HEK293 (cell line): Measurements from ENCODE around the gene PEAR1.
A peak's percentile ranks its signal among the peaks of the same experiment; 100 is the strongest.

Experiments
- CTCF ChIA-PET: fragments of 350-600 bp; formaldehyde crosslinking; extraction: SDS; loops from one replicate; lab custom pipeline; 2021; ENCODE audit warnings: antibody characterized with exemption; lab: Yijun Ruan, JAX
- POLR2A ChIA-PET: fragments of 300-600 bp; formaldehyde crosslinking; extraction: SDS; loops from one replicate; lab custom pipeline; 2020; ENCODE audit warnings: antibody characterized with exemption, inconsistent platforms; lab: Yijun Ruan, JAX
- H3K27ac ChIP-seq: fragments of 200-500 bp; sonication (Bioruptor generic); 2 replicates; pipeline ENCODE4 v1.5.1; 2014; ENCODE audit warnings: low read depth, low read length, control low read depth, inconsistent platforms; ENCODE audit errors: extremely low read depth
- H3K36me3 ChIP-seq, 2 experiments: fragments of 200-500 bp in 1 of 2; sonication (Bioruptor generic) in 1 of 2; 1 replicate in 1 of 2; 2 replicates in 1 of 2; pipeline ENCODE4 v1.5.1; 2014 to 2017; ENCODE audit warnings: inconsistent platforms in 2 of 2, low read length in 2 of 2; ENCODE audit not compliant: control insufficient read depth in 2 of 2, insufficient read depth in 1 of 2
- H3K4me1 ChIP-seq: fragments of 200-500 bp; sonication (Bioruptor generic); 2 replicates; pipeline ENCODE4 v1.5.1; 2014; ENCODE audit warnings: mild to moderate bottlenecking, low read length, inconsistent platforms; ENCODE audit not compliant: control insufficient read depth, insufficient read depth
- H3K4me3 ChIP-seq: 2 replicates; pipeline ENCODE4 v1.5.1; 2011; ENCODE audit warnings: low read depth, mild to moderate bottlenecking, control low read depth, low read length, moderate library complexity
- H3K9me3 ChIP-seq: fragments of 200-500 bp; sonication (Bioruptor generic); 2 replicates; pipeline ENCODE4 v1.5.1; 2014; ENCODE audit warnings: low read depth, low read length, inconsistent platforms; ENCODE audit not compliant: control insufficient read depth, insufficient read depth
- BCL11A ChIP-seq: fragments of 450-650 bp; formaldehyde crosslinking; IDR thresholded peaks from 2 replicates; pipeline ENCODE4 v1.5.1; 2016; ENCODE audit warnings: low read depth, missing biosample characterization, missing genetic modification characterization
- FEZF1 ChIP-seq: fragments of 450-650 bp; formaldehyde crosslinking; IDR thresholded peaks from 2 replicates; pipeline ENCODE4 v1.5.1; 2016; ENCODE audit warnings: missing biosample characterization, missing genetic modification characterization
- GLI2 ChIP-seq: fragments of 450-650 bp; formaldehyde crosslinking; IDR thresholded peaks from 2 replicates; pipeline ENCODE4; 2017; ENCODE audit warnings: missing biosample characterization, missing genetic modification characterization, low read depth, borderline replicate concordance
- GLIS2 ChIP-seq: fragments of 450-650 bp; formaldehyde crosslinking; IDR thresholded peaks from 2 replicates; pipeline ENCODE4 v1.5.1; 2016; ENCODE audit warnings: missing biosample characterization, missing genetic modification characterization
- KLF1 ChIP-seq: fragments of 450-650 bp; formaldehyde crosslinking; IDR thresholded peaks from 2 replicates; pipeline ENCODE4 v1.5.1; 2016; ENCODE audit warnings: missing biosample characterization, missing genetic modification characterization
- KLF7 ChIP-seq: fragments of 450-650 bp; formaldehyde crosslinking; IDR thresholded peaks from 2 replicates; pipeline ENCODE4 v1.5.1; 2016; ENCODE audit warnings: missing biosample characterization, missing genetic modification characterization, borderline replicate concordance
- PBX3 ChIP-seq: sonication (generic); formaldehyde crosslinking; IDR thresholded peaks from 2 replicates; pipeline ENCODE4 v1.8.1; 2022; ENCODE audit warnings: mild to moderate bottlenecking, moderate library complexity, missing genetic modification reagents
- PRDM2 ChIP-seq: fragments of 450-650 bp; formaldehyde crosslinking; IDR thresholded peaks from 2 replicates; pipeline ENCODE4 v1.5.1; 2016; ENCODE audit warnings: missing biosample characterization, missing genetic modification characterization, borderline replicate concordance
- SP7 ChIP-seq: fragments of 450-650 bp; formaldehyde crosslinking; IDR thresholded peaks from 2 replicates; pipeline ENCODE4 v1.5.1; 2016; ENCODE audit warnings: missing biosample characterization, missing genetic modification characterization
- YY1 ChIP-seq: fragments of 450-650 bp; formaldehyde crosslinking; IDR thresholded peaks from 2 replicates; pipeline ENCODE4 v1.5.1; 2018; ENCODE audit warnings: missing biosample characterization, missing genetic modification characterization
- ZNF121 ChIP-seq: fragments of 450-650 bp; formaldehyde crosslinking; IDR thresholded peaks from 2 replicates; pipeline ENCODE4 v1.5.1; 2016; ENCODE audit warnings: missing biosample characterization, missing genetic modification characterization
- ZNF146 ChIP-seq: fragments of 450-650 bp; formaldehyde crosslinking; IDR thresholded peaks from 2 replicates; pipeline ENCODE4 v1.5.1; 2016; ENCODE audit warnings: missing biosample characterization, missing genetic modification characterization
- ZNF169 ChIP-seq: fragments of 450-650 bp; formaldehyde crosslinking; IDR thresholded peaks from 2 replicates; pipeline ENCODE4 v1.5.1; 2016; ENCODE audit warnings: missing biosample characterization, missing genetic modification characterization
- ZNF221 ChIP-seq: fragments of 450-650 bp; formaldehyde crosslinking; IDR thresholded peaks from 2 replicates; pipeline ENCODE4 v1.5.1; 2017; ENCODE audit warnings: missing biosample characterization, missing genetic modification characterization, borderline replicate concordance
- ZNF223 ChIP-seq: fragments of 450-650 bp; formaldehyde crosslinking; IDR thresholded peaks from 2 replicates; pipeline ENCODE4 v1.5.1; 2016; ENCODE audit warnings: missing biosample characterization, missing genetic modification characterization
- ZNF239 ChIP-seq: fragments of 450-650 bp; formaldehyde crosslinking; IDR thresholded peaks from 2 replicates; pipeline ENCODE4 v1.5.1; 2016; ENCODE audit warnings: missing biosample characterization, missing genetic modification characterization
- ZNF292 ChIP-seq: fragments of 450-650 bp; formaldehyde crosslinking; IDR thresholded peaks from 2 replicates; pipeline ENCODE4 v1.5.1; 2016; ENCODE audit warnings: low read depth, missing biosample characterization, missing genetic modification characterization, borderline replicate concordance
- ZNF449 ChIP-seq: fragments of 450-650 bp; formaldehyde crosslinking; IDR thresholded peaks from 2 replicates; pipeline ENCODE4 v1.5.1; 2017; ENCODE audit warnings: missing biosample characterization, mild to moderate bottlenecking, missing genetic modification characterization, moderate library complexity
- ZNF501 ChIP-seq: fragments of 450-650 bp; formaldehyde crosslinking; IDR thresholded peaks from 2 replicates; pipeline ENCODE4 v1.5.1; 2016; ENCODE audit warnings: missing biosample characterization, missing genetic modification characterization
- ZNF521 ChIP-seq: fragments of 450-650 bp; formaldehyde crosslinking; IDR thresholded peaks from 2 replicates; pipeline ENCODE4 v1.5.1; 2017; ENCODE audit warnings: missing biosample characterization, mild to moderate bottlenecking, missing genetic modification characterization
- ZNF529 ChIP-seq: fragments of 450-650 bp; formaldehyde crosslinking; IDR thresholded peaks from 2 replicates; pipeline ENCODE4 v1.5.1; 2017; ENCODE audit warnings: missing genetic modification characterization, missing biosample characterization; ENCODE audit not compliant: insufficient replicate concordance
- ZNF530 ChIP-seq: fragments of 450-650 bp; formaldehyde crosslinking; IDR thresholded peaks from 2 replicates; pipeline ENCODE4 v1.5.1; 2016; ENCODE audit warnings: low read depth, missing biosample characterization, missing genetic modification characterization
- ZNF585B ChIP-seq: fragments of 450-650 bp; formaldehyde crosslinking; IDR thresholded peaks from 2 replicates; pipeline ENCODE4 v1.5.1; 2016; ENCODE audit warnings: missing biosample characterization, missing genetic modification characterization
- ZNF621 ChIP-seq: fragments of 450-650 bp; formaldehyde crosslinking; IDR thresholded peaks from 2 replicates; pipeline ENCODE4 v1.5.1; 2017; ENCODE audit warnings: missing biosample characterization, missing genetic modification characterization
- ZNF692 ChIP-seq: fragments of 450-650 bp; formaldehyde crosslinking; IDR thresholded peaks from 2 replicates; pipeline ENCODE4 v1.5.1; 2016; ENCODE audit warnings: missing biosample characterization, missing genetic modification characterization
- ZNF76 ChIP-seq: fragments of 450-650 bp; formaldehyde crosslinking; IDR thresholded peaks from 2 replicates; pipeline ENCODE4; 2016; ENCODE audit warnings: low read depth, missing biosample characterization, missing genetic modification characterization, borderline replicate concordance
- ZNF785 ChIP-seq: fragments of 450-650 bp; formaldehyde crosslinking; IDR thresholded peaks from 2 replicates; pipeline ENCODE4 v1.5.1; 2016; ENCODE audit warnings: missing biosample characterization, missing genetic modification characterization

Gene PEAR1

GRCh38 chr1:156958247-156958714 lies 64.8 kb downstream of the PEAR1 start:
- Histone ChIP-seq H3K4me1 (no peaks in the 10 kb centered on the region), H3K9me3 (no peaks in the 10 kb centered on the region), H3K36me3 (peaks cover 12 to 91% of the 10 kb centered on the region in 2 experiments), H3K27ac (no peak overlapping the region), H3K4me3 (no peak overlapping the region)
- no peak for TF ChIP-seq ZNF169 (tag by site-specific recombination)
- TF ChIP-seq BCL11A (tag by site-specific recombination), result no peak
- TF ChIP-seq KLF1 (tag by site-specific recombination), result no peak
- no peak for TF ChIP-seq PRDM2
- no peak for TF ChIP-seq ZNF223
- no peak for TF ChIP-seq ZNF529 (tag by site-specific recombination)
- no peak for TF ChIP-seq ZNF692
- TF ChIP-seq GLIS2, result no peak
- TF ChIP-seq ZNF530 (tag by site-specific recombination), result no peak
- TF ChIP-seq ZNF521 (tag by site-specific recombination), result no peak
- no peak for TF ChIP-seq KLF7 (tag by site-specific recombination)
- TF ChIP-seq ZNF621, result no peak
- TF ChIP-seq ZNF785 (tag by site-specific recombination), result no peak
- ChIA-PET CTCF (interaction anchor here (1.2 kb wide), 1 partner anchor 47 kb away, joined by 3 read pairs; no protein-coding TSS in a partner anchor), POLR2A (no interaction called here)

GRCh38 chr1:156959414-156959813 lies 65.9 kb downstream of the PEAR1 start:
- ChIA-PET POLR2A (no interaction called here), CTCF (interaction anchor here (0.6 to 1.3 kb wide), 3 partner anchors 9 to 237 kb away, joined by 3 read pairs; no protein-coding TSS in a partner anchor)
- Histone ChIP-seq H3K36me3 (peaks cover 9 to 89% of the 10 kb centered on the region in 2 experiments), H3K4me3 (no peak overlapping the region), H3K27ac (no peak overlapping the region), H3K4me1 (no peaks in the 10 kb centered on the region), H3K9me3 (no peaks in the 10 kb centered on the region)
- peak; percentile 59; the same call in 1 of the 2 replicates for TF ChIP-seq SP7 (tag by site-specific recombination)
- TF ChIP-seq ZNF146 (tag by site-specific recombination), result no peak
- TF ChIP-seq ZNF121 (tag by site-specific recombination), result no peak
- no peak for TF ChIP-seq ZNF585B
- TF ChIP-seq FEZF1, result peak; percentile 81
- no peak for TF ChIP-seq BCL11A (tag by site-specific recombination)
- no peak for TF ChIP-seq GLIS2
- TF ChIP-seq ZNF292 (tag by site-specific recombination), result no peak
- no peak for TF ChIP-seq ZNF76 (tag by site-specific recombination)
- TF ChIP-seq YY1 (tag by site-specific recombination), result no peak
- no peak for TF ChIP-seq ZNF221 (tag by site-specific recombination)
- no peak for TF ChIP-seq ZNF239
- no peak; the same call in 1 of the 2 replicates for TF ChIP-seq ZNF449 (tag by site-specific recombination)
- no peak for TF ChIP-seq ZNF501
- no peak for TF ChIP-seq GLI2 (tag by site-specific recombination)
- no peak for TF ChIP-seq PBX3 (CRISPR knock-in tag)
